ENCODE results near the gene HOXB3. TPM values are rescaled to one million over a fixed set of nuclear protein-coding genes. Genes with fewer than 3 reads are reported as not detected.

HOXB3 gene
- total RNA-seq, 4 donors from 2014 or later: 2.5 to 11.1 (median 5.8) TPM

DNA sequence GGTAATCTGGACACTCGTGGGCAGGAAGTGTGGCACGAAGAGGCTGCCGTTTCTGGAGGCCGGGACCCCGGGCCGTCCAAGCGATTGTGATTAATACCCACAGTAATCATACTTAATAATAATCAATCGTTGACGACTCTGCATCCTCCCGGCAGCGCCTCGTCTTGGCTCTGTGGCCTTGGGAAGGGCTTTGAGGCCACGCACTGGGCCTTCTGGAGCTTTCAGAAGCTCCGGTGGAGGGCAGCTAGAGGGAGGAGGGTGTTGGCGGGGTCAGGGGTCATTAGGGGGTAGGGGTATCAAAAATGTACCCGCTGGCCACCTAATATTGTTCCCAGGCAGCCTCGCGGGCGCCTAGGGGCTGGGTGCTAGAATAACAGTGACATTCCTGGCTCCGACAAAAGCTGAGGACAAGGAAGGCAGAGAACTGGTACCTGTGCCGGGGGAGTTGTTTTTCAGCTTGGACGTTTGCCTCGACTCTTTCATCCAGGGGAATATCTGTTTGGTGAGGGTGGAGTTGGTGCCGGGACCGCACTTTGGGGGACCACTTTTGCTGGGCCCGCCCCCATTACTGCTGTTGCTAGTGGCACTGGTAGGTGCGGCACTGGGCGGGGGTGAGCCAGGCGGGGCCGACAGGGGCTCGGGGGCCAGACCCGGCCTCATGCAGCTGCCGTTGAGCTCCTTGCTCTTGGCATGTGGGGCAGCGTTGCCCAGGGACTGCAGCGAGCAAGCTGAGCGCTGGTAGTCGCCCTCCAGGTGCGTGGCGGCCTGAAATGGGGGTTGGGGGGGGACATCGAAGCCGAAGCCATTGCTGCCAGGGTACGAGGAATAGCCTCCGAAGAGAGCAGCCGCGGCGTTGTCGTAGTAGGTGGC is 38.2 kb downstream of the HOXB3 start:
- no peak for DNase-seq
- TF ChIP-seq, protein P1, sequence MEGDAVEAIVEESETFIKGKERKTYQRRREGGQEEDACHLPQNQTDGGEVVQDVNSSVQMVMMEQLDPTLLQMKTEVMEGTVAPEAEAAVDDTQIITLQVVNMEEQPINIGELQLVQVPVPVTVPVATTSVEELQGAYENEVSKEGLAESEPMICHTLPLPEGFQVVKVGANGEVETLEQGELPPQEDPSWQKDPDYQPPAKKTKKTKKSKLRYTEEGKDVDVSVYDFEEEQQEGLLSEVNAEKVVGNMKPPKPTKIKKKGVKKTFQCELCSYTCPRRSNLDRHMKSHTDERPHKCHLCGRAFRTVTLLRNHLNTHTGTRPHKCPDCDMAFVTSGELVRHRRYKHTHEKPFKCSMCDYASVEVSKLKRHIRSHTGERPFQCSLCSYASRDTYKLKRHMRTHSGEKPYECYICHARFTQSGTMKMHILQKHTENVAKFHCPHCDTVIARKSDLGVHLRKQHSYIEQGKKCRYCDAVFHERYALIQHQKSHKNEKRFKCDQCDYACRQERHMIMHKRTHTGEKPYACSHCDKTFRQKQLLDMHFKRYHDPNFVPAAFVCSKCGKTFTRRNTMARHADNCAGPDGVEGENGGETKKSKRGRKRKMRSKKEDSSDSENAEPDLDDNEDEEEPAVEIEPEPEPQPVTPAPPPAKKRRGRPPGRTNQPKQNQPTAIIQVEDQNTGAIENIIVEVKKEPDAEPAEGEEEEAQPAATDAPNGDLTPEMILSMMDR (IDR thresholded peaks at IDR 0.05): no peak
- no peak for TF ChIP-seq POLR2A (IDR thresholded peaks at IDR 0.05)
- Histone ChIP-seq H3K9me3 (no peaks in the 10 kb centered on the region), H3K4me1 (peaks cover 11 to 100% (median 54%) of the 10 kb centered on the region in 3 donors), H3K27ac (peak overlapping the region; percentile 86 to 95 (median 92)), H3K36me3 (peaks cover 0 to 25% (median 6%) of the 10 kb centered on the region in 3 donors), H3K4me3 (peak overlapping the region in 3 of 4 donors; percentile 9 to 44 (median 13)), H3K27me3 (peaks cover 0 to 78% (median 0%) of the 10 kb centered on the region in 4 donors)
- WGBS, 2 donors: 54 to 77% methylated on average over 9 to 15 of the region's 47 CpGs
- intact Hi-C loops (cut with DNase I): no loop called here

DNA sequence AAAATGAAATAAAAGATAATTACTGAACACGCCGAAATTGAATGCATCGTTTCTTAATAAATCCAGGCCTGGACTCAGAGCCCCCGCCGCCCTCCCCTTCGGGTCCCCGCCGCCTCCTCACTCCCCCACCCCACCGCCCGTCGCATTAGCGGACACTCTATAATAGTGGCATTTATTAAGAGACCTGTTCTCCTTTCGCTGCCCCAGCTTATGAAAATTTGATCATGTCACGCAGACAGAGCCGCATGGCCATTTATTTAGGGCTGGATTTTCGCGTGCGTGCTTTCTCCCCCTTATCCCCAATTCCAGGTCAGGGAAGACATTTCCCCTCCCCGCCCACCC is 38.9 kb downstream of the HOXB3 start:
- 17 to 80% methylated on average over 1 to 8 of the region's 19 CpGs for WGBS, 2 donors
- Histone ChIP-seq H3K4me1 (peaks cover 8 to 100% (median 54%) of the 10 kb centered on the region in 3 donors), H3K27me3 (peaks cover 0 to 79% (median 0%) of the 10 kb centered on the region in 4 donors), H3K9me3 (no peaks in the 10 kb centered on the region), H3K36me3 (peaks cover 0 to 25% (median 6%) of the 10 kb centered on the region in 3 donors), H3K4me3 (peak overlapping the region; percentile 13 to 44 (median 22)), H3K27ac (peak overlapping the region; percentile 86 to 95 (median 92))
- TF ChIP-seq, protein P1 (IDR thresholded peaks at IDR 0.05): no peak
- TF ChIP-seq POLR2A (IDR thresholded peaks at IDR 0.05): no peak
- DNase-seq: no peak
- intact Hi-C loops (cut with DNase I): no loop called here

DNA sequence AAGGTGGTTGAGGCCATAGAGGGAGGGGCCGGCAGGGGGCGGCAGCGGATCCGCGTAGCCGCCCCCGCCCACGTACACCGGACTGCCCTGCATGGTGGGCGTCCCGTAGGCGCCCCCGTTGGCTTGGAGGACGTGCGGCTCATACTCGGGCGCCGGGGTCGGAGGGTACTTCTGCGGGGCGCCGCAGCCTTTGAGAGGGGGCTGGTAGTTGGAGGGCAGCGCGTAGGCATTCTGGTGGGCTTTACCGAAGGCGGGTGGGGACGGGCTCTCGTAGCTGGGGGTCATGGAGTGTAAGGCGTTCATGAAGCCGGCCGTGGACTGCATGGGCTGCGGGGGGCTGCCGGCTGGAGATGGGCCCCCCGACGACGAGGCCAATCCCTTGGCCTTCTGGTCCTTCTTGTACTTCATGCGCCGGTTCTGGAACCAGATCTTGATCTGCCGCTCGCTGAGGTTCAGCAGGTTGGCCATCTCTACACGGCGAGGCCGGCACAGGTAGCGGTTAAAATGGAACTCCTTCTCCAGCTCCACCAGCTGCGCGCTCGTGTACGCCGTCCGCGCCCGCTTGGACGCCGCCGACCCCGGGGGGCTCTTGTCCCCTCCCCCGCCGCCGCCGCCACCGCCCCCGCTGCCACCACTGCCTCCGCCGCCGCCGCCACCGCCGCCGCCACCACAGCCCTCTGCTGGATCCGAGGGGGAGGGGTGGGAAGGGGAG is 39.4 kb downstream of the HOXB3 start:
- peaks cover 3 to 100% (median 54%) of the 10 kb centered on the region in 3 donors for H3K4me1 ChIP-seq
- peak overlapping the region; percentile 13 to 44 (median 22) for H3K4me3 ChIP-seq
- peaks cover 0 to 75% (median 0%) of the 10 kb centered on the region in 4 donors for H3K27me3 ChIP-seq
- H3K27ac ChIP-seq: peak overlapping the region; percentile 86 to 95 (median 92)
- intact Hi-C loops (cut with DNase I): no loop called here
- WGBS, 2 donors: 45 to 79% methylated on average over 19 to 23 of the region's 70 CpGs
- peaks cover 0 to 25% (median 6%) of the 10 kb centered on the region in 3 donors for H3K36me3 ChIP-seq
- DNase-seq: no peak
- H3K9me3 ChIP-seq: no peaks in the 10 kb centered on the region
- no peak for TF ChIP-seq POLR2A (IDR thresholded peaks at IDR 0.05)
- TF ChIP-seq, protein P1 (IDR thresholded peaks at IDR 0.05): peak in 3 of 6 experiments; percentile 12 to 39 (median 15)

DNA sequence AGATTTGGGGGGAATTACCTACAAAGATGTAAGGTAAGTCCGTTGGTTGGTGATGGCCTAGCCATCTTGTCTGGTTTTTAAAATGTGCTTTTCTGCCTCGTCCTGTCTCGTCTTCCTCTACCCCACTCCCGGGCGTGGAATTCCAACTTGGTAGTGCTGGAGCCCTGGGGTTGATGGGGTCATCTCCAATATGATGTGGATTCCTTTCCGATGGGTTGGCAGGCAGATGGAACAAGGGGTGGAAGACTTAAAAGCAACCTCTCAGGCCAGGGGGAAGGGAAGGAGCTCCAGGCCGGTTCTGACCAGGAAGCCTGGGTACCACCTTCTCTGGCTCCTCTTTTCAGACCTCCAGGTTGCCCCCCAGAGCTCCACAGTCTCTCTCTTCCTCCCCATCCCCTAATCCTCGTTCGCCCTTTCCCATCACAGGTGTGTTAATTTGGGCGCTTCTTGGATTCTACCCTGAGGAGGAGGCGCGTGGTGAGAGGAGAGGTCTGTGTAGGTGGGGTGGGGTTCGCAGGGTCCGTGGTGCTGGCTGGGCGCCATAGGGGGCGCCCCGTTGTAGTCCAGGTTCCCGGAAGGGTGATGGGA is 40.0 kb downstream of the HOXB3 start:
- no peak for DNase-seq
- Histone ChIP-seq H3K4me3 (peak overlapping the region; percentile 13 to 44 (median 22)), H3K27ac (peak overlapping the region; percentile 86 to 95 (median 92)), H3K36me3 (peaks cover 0 to 25% (median 6%) of the 10 kb centered on the region in 3 donors), H3K27me3 (peaks cover 0 to 76% (median 0%) of the 10 kb centered on the region in 4 donors), H3K9me3 (no peaks in the 10 kb centered on the region), H3K4me1 (peaks cover 3 to 100% (median 59%) of the 10 kb centered on the region in 3 donors)
- 59 to 70% methylated on average over 11 to 12 of the region's 18 CpGs for WGBS, 2 donors
- intact Hi-C loops (cut with DNase I): no loop called here
- TF ChIP-seq, protein P1 (IDR thresholded peaks at IDR 0.05): no peak
- no peak for TF ChIP-seq POLR2A (IDR thresholded peaks at IDR 0.05)
